Measurements from ENCODE around the gene TLE4. TPM values are rescaled to one million over a fixed set of nuclear protein-coding genes. Genes with fewer than 3 reads are reported as not detected.

Gene TLE4
- total and polyA plus RNA-seq, 2 donors from 2014 or later = 5.5 to 35.7 TPM

DNA sequence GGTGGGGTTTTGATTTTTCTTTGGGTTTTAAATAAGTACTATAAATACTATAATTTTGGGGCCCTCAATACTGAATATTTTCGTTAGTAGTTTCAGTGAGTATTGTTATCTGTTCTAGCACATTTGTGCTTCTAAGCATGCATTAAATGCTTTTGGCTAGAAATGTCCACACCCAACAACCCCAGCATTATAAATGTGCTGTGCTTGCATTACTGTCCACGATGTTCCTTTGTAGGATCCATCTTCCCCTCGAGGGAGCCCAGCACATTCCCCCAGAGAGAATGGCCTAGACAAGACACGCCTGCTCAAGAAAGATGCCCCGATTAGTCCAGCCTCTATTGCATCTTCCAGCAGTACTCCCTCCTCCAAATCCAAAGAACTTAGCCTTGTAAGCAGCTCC, 134.7 kb downstream of the TLE4 start:
- no peak overlapping the region for H3K9ac ChIP-seq (ENCODE audit: low read length in 3 of 3)
- DNase-seq (no peak), FAIRE-seq (no peak)
- no peak overlapping the region for H3K4me3 ChIP-seq (ENCODE audit: low read length in 3 of 3)
- H3K27ac ChIP-seq (ENCODE audit: low read depth in 2 of 2, low read length in 2 of 2) = no peak overlapping the region
- H3K4me1 ChIP-seq (ENCODE audit: control insufficient read depth in 2 of 3, insufficient read depth in 2 of 3, low read depth in 1 of 3, low read length in 3 of 3) = no peaks in the 10 kb centered on the region
- TF ChIP-seq, protein P1, sequence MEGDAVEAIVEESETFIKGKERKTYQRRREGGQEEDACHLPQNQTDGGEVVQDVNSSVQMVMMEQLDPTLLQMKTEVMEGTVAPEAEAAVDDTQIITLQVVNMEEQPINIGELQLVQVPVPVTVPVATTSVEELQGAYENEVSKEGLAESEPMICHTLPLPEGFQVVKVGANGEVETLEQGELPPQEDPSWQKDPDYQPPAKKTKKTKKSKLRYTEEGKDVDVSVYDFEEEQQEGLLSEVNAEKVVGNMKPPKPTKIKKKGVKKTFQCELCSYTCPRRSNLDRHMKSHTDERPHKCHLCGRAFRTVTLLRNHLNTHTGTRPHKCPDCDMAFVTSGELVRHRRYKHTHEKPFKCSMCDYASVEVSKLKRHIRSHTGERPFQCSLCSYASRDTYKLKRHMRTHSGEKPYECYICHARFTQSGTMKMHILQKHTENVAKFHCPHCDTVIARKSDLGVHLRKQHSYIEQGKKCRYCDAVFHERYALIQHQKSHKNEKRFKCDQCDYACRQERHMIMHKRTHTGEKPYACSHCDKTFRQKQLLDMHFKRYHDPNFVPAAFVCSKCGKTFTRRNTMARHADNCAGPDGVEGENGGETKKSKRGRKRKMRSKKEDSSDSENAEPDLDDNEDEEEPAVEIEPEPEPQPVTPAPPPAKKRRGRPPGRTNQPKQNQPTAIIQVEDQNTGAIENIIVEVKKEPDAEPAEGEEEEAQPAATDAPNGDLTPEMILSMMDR (IDR thresholded peaks at IDR 0.05; ENCODE audit: borderline replicate concordance, extremely low read depth, insufficient read depth) = no peak
- H3K27me3 ChIP-seq (ENCODE audit: control insufficient read depth, insufficient read depth, low read length) = no peaks in the 10 kb centered on the region
- peaks cover 2 to 12% (median 7%) of the 10 kb centered on the region in 3 donors for H3K36me3 ChIP-seq (ENCODE audit: control insufficient read depth in 2 of 3, insufficient read depth in 3 of 3, low read length in 3 of 3)
- intact Hi-C loops (cut with DNase I) = no loop called here
- no peaks in the 10 kb centered on the region for H3K9me3 ChIP-seq (ENCODE audit: control insufficient read depth in 2 of 3, insufficient read depth in 1 of 3, low read length in 3 of 3)

DNA sequence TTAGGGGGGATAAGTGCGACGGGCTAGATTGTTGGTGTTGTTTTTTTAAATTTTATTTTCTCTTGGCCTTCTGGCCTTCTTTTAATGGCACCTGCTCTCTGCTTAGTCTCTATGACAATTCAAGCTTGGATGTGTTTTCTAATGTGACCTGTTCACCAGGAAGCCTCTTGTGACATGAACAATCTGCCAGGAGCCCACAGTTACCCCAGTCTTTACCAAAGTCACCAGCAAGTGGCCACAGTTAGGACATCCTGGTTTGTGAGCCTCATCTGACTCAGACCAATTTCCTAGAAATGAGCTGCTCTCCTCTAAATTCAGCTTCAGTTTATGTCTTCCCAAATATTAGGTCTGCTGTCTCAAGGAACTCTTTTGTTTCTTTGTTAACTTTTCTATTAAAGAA, 135.8 kb downstream of the TLE4 start:
- no peak for DNase-seq
- H3K4me3 ChIP-seq (ENCODE audit: low read length in 3 of 3) = no peak overlapping the region
- H3K36me3 ChIP-seq (ENCODE audit: control insufficient read depth in 2 of 3, insufficient read depth in 3 of 3, low read length in 3 of 3) = peaks cover 2 to 12% (median 7%) of the 10 kb centered on the region in 3 donors
- H3K27me3 ChIP-seq (ENCODE audit: control insufficient read depth, insufficient read depth, low read length) = no peaks in the 10 kb centered on the region
- FAIRE-seq = no peak
- H3K9ac ChIP-seq (ENCODE audit: low read length in 3 of 3) = no peak overlapping the region
- TF ChIP-seq, protein P1 (IDR thresholded peaks at IDR 0.05; ENCODE audit: borderline replicate concordance, extremely low read depth, insufficient read depth) = no peak
- no peaks in the 10 kb centered on the region for H3K4me1 ChIP-seq (ENCODE audit: control insufficient read depth in 2 of 3, insufficient read depth in 2 of 3, low read depth in 1 of 3, low read length in 3 of 3)
- no peak overlapping the region for H3K27ac ChIP-seq (ENCODE audit: low read depth in 2 of 2, low read length in 2 of 2)
- intact Hi-C loops (cut with DNase I) = no loop called here
- H3K9me3 ChIP-seq (ENCODE audit: control insufficient read depth in 2 of 3, insufficient read depth in 1 of 3, low read length in 3 of 3) = no peaks in the 10 kb centered on the region

DNA sequence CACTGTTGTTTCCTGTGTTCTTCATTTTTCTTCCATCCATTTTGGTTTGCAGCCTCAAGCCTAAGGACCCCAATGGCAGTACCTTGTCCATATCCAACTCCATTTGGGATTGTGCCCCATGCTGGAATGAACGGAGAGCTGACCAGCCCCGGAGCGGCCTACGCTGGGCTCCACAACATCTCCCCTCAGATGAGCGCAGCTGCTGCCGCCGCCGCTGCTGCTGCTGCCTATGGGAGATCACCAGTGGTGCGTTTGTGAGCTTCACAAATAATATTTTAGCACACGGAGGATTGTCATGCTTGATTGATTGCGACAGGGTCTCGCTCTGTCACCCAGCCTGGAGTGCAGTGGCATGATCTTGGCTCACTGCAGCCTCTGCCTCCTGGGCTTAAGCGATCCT, 136.8 kb downstream of the TLE4 start:
- Histone ChIP-seq H3K27me3 (ENCODE audit: control insufficient read depth, insufficient read depth, low read length) (no peaks in the 10 kb centered on the region), H3K36me3 (ENCODE audit: control insufficient read depth in 2 of 3, insufficient read depth in 3 of 3, low read length in 3 of 3) (peaks cover 2 to 12% (median 7%) of the 10 kb centered on the region in 3 donors), H3K9ac (ENCODE audit: low read length in 3 of 3) (no peak overlapping the region), H3K27ac (ENCODE audit: low read depth in 2 of 2, low read length in 2 of 2) (no peak overlapping the region), H3K4me1 (ENCODE audit: control insufficient read depth in 2 of 3, insufficient read depth in 2 of 3, low read depth in 1 of 3, low read length in 3 of 3) (no peaks in the 10 kb centered on the region), H3K9me3 (ENCODE audit: control insufficient read depth in 2 of 3, insufficient read depth in 1 of 3, low read length in 3 of 3) (no peaks in the 10 kb centered on the region), H3K4me3 (ENCODE audit: low read length in 3 of 3) (no peak overlapping the region)
- TF ChIP-seq, protein P1 (IDR thresholded peaks at IDR 0.05; ENCODE audit: borderline replicate concordance, extremely low read depth, insufficient read depth) = no peak
- intact Hi-C loops (cut with DNase I) = no loop called here
- no peak for DNase-seq
- no peak for FAIRE-seq
